Smooth muscle cell of the coronary artery (primary cell): ENCODE measurements around the gene ECI1. TPM values are rescaled to one million over a fixed set of nuclear protein-coding genes. Genes with fewer than 3 reads are reported as not detected.

ENCODE experiments used
- total RNA-seq: library from RNA; depleted of rRNA; stranded (reverse); fragments of >200 nt; gene quantifications from 2 replicates; pipeline ENCODE4 v1.2.3, GENCODE V29; 2014; ENCODE audit warnings: low replicate concordance

ECI1 gene, protein sequence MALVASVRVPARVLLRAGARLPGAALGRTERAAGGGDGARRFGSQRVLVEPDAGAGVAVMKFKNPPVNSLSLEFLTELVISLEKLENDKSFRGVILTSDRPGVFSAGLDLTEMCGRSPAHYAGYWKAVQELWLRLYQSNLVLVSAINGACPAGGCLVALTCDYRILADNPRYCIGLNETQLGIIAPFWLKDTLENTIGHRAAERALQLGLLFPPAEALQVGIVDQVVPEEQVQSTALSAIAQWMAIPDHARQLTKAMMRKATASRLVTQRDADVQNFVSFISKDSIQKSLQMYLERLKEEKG
- total RNA-seq: 15.2 and 32.6 TPM in 2 replicates

DNA sequence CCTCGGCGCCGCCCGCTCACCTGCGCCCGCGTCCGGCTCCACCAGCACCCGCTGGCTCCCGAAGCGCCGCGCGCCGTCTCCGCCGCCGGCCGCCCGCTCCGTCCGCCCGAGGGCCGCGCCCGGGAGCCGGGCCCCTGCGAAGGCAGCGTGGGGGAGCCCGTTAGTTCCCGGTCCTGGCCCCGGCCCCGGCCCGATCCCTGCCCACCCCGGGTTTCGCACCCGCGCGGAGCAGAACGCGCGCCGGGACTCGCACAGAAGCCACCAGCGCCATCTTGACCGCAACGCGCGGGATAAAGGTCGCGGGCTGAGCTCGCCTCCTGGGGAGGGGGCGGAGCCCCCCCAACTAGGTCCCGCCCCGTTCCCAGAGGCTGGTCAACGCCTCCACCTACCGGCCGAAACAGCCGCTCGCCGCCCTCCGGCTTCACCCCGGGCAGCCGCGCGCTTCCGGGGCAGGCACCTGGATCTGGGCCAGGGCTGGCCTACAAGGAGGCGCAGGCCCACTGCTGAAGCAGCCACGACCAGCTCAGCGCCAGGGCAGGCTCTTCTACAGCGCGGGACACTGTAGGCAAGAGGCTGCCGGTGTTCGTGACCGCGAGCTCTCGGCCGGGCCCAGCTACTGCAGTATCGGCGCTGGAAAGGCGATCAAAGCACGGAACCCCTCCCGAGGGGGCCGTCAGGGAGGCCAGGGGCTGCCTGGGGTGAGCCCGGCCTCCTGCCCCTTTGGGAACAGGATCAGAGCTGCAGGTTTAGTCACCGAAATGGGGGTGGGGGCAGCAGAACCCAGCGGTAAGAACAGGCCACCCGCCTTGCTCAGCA, at the start of gene ECI1:
ECI1 (minus strand) TSS at position 292 of the 816 bp plus-strand sequence; CDS start at position 271, 21 bp downstream.

DNA sequence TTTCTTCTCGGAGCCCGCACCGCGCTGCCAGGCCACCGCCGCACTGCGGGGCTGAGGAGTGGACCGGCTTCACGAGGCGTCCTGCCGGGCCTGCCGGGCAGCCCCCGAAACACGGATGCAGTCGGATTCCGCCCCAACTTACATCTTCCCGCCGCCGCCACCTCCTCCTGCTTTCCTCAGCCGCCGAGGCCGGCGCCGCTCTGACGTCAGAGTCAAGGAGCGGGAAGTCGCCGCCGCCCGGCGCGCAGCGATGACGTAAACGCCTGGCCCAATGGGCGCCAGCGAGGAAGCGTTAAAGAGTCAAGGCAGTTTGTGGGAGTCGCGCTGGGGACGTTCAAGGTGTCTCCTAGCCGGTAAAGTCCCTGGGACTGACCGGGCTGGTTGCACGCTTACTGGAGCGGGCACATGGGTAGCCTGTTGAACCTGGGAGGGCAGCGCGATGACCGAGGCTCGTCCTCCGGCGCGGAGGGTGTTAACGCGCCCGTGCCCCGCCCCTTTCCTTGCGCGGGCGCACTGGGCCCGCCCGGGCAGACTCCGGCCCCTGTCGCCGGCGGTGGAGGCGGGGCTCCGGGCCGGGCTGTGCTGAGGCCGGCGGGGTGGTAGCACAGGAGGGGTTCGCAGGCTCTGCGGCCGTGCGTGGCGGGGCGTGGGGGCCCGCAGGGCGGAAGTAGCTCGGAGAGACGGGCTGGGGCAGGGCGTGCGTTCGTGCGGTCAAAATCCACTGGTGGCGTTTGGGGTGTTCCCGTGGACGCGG, 16.7 kb upstream of the ECI1 start, which contains the start of gene RNPS1:
RNPS1 (minus strand) TSS at position 214 of the 754 bp plus-strand sequence. CDS start 3,483 bp downstream, outside the sequence.

DNA sequence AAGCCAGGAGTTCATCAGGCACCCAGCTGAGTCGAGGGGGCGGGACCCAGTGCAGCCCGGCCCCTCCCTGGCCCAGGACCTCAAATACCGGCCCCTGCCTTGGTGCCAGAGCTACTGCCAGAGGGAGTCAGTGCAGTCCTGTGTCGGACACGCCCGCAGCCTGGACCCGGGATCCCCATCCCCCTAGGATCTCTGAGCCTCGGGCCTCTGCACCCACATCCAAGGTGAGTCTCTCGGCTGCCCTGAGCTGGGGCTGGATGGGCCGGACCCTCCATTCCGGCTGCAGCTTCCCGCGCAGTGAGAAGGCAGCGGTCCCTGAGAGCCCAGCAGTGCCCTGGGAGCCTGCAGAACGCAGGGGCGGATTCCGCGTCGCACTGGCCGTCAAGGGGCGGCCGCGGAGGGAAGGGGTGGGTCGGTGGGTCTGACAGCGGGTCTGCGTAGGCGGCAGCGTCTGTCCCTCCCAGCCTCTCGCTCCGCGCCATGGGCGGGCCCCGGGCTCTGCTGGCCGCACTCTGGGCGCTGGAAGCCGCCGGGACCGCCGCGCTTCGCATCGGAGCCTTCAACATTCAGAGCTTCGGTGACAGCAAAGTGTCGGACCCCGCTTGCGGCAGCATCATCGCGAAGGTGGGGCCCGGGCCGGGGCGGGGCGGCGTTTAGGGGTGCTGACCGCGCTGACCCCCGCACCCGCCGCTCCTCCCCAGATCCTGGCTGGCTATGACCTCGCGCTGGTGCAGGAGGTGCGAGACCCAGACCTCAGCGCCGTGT, 14.9 kb downstream of the ECI1 start, which contains the start of gene DNASE1L2:
DNASE1L2 (plus strand) TSS at position 108 of the 765 bp plus-strand sequence; CDS start at position 481, 373 bp downstream.

DNA sequence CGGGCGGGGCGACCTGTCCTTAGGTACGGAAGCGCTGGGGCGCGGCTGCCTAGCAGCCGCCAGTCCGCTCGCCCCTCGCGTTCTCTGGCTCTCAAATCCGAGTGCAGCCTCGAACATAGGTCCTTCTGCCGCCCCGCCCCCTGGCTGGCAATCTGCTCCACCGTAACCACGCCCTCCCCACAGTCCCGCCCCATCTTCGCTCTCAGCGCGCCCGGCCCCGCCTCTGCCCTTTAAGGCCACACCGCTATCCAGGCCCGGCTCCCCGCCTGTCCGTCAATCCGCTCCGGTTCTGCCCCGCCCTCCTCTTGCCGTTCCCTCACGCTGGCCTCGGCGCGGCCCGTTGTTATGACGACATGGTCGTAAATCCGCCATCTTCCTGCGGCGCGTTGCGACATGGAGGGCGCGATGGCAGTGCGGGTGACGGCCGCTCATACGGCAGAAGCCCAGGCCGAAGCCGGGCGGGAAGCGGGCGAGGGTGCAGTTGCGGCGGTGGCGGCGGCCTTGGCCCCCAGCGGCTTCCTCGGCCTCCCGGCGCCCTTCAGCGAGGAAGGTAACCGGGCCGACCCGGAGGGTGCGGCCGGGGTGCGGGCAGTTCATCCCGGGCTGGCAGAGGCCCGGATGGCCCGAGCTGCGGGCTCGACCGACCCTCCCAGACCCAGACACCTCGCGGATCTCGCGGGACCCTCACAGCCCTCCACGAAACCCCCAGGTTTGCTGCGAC, 28.0 kb downstream of the ECI1 start, which contains the start of gene E4F1:
E4F1 (plus strand) TSS at position 371 of the 721 bp plus-strand sequence; CDS start at position 394, 23 bp downstream.

DNA sequence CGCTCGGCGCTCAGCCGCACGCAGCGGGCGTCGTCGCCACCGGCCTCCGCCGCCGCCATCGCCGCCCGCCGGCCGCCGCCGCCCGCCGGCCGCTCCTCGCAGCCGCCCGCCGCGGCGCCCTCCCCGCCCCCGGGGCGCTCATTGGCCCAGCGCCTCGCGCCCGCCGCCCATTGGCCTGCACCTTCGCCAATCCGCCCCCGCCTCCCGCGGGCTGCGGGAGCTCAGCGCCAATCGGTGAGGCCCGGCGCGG, 36.7 kb downstream of the ECI1 start, which contains the start of gene PGP:
PGP (minus strand) TSS at position 122 of the 250 bp plus-strand sequence; CDS start at position 59, 63 bp downstream.

DNA sequence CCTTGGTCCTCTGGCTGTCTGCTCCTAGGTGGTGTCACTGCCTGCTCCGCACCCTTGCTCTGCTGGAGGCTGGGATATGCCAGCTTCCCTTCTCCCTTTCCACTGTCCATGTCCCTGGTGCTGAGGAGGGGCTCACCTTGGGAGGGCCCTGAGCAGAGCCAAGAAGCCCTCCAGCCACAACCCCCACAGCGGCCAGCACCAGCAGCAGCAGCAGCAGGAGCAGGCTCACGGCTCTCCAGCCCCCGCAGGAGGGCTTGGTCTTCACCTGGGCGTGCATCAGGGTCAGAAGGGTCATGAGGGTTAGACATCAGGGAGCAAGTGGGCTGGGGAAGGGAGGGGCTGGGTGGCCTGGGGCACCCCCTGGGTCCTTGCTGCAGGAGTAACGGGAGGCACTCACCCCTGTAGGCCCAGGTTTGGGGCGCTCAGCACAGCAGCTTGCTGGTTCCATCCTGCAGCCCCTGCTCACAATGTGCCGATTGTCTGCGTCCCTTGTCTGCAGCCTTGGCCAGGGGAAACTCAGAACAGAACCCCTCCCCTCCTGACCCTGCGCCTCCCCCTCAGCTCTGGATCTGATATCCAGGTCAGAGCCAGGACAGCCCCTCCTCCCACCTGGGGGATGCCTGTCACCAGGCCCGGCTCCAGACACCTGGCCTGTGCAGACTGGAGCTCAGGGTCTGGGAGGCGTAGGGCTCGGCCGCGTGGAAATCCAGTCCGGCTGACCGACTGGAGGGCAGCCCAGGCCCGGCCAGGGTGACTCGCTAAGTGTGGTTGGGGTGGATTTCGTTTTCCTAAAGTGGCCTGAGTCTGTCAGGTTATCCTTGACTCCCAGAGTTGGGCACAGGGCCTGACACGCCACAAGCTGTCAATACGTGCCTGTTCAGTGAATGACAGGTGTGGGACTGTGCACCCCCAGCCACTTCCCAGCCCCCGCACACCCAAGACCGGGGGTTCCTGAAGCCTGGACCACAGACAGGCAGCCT, 40.7 kb downstream of the ECI1 start, which contains the start of gene BRICD5:
BRICD5 (minus strand) TSS at position 478 of the 980 bp plus-strand sequence; CDS start at position 448, 30 bp downstream.

DNA sequence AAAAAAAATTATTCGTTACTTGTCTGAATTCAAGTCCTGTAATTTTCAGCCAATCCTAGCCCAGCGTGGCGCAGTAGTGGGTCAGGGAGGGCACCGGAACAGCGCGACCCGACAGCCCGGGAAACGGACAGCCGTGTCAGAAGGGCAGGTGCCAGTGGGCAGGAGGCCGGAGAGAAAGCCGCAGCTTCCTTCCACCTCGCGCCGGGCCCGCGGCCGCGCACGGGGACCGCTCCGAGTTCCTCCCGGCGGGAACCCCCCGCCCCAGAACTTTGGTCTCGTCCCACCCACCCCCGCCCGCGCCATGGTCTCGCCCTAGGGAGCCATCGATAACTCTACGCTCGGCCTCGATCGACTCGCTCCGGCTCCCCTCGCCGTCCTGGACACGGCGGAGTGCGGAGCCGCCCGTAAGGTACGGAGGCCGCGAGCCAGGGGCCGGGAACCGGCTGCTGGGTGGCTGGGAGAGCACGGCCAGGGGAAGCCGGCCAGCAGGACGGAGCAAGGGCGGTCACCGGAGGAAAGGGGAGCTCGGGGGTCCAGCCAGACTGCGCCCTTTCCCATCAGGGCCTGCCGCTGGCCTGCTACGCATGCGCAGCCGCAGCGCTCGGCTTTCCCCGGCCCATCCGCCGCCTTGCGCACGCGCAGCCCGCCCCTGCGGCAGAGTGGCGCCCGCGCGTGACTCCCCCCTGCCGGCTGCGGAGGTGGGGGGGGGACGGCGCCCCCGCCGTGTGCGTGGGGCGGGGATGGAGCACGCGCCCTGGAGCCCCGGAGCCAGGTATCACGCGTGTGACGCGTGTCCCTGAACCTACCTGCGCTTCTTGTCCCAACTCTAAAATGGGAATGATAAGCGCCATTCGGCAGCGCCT, 46.1 kb downstream of the ECI1 start, which contains the start of gene MLST8:
MLST8 (plus strand) TSS at position 351 of the 863 bp plus-strand sequence. CDS start 632 bp downstream, outside the sequence.

DNA sequence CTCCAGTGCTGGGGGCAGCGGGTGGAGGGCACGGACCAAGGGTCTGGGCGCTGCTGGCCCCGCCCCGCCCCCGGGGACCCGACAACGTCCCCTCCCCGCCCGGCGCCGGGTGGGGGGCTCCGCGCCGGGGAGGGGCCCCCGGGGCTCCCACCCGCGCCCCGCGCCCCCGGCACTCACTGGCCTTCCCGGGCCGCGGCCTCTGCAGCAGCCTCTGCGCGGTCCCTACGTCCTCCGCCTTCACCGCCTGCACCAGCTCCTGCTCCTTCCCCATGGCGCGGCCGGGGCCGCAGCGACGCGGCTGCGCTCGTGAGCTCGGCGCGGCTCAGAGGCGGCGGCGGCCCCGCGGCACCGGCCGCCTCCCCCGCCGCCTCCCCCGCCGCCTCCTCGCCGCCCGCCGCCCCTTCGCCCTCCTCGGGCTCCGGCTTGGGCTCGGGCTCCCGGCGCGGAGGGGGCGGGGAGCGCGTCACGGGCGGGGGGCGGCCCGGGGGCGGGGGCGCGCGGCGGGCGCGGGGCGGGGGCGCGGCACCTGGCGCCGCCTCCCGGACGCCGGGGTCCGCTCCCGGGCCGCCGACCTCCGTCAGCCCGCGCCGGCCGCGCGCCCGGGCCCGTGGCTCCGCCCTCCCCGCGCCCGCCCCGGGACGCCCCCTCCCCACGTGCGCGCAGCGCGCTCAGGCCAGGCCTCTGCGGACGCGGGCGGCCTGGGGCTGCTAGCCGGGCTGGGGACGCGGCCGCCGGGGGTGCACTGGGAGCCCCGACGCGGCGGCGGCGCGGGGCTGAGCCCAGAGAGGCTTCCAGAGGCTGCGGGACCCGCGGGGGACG, 55.0 kb downstream of the ECI1 start, which contains the start of gene CASKIN1:
CASKIN1 (minus strand) TSS at position 444 of the 819 bp plus-strand sequence; CDS start at position 271, 173 bp downstream.

Other genes starting within 250 kb of the ECI1 start
- gene ZNF598, start 241.8 kb downstream of the ECI1 start, total RNA-seq: 9.9 and 12.0 TPM in 2 replicates
- gene NPW, start 231.8 kb downstream of the ECI1 start, total RNA-seq: 0.23 and 0.60 TPM in 2 replicates
- gene NHERF2, start 224.7 kb downstream of the ECI1 start, total RNA-seq: 8.2 and 48.6 TPM in 2 replicates
- 33.1 and 36.3 TPM in 2 replicates for gene NTHL1, start 203.8 kb downstream of the ECI1 start, total RNA-seq
- 29.4 and 80.4 TPM in 2 replicates for gene TSC2, start 203.6 kb downstream of the ECI1 start, total RNA-seq
- 63.7 and 174 TPM in 2 replicates for gene PKD1, start 115.7 kb downstream of the ECI1 start, total RNA-seq
- gene RAB26, start 103.0 kb downstream of the ECI1 start, total RNA-seq: 1.3 and 1.5 TPM in 2 replicates
- 37.0 and 49.5 TPM in 2 replicates for gene TRAF7, start 95.8 kb downstream of the ECI1 start, total RNA-seq
- gene CASKIN1, start 55.0 kb downstream of the ECI1 start, total RNA-seq: 0.08 and 0.47 TPM in 2 replicates
- gene MLST8, start 46.1 kb downstream of the ECI1 start, total RNA-seq: 16.5 and 19.7 TPM in 2 replicates
- gene BRICD5, start 40.7 kb downstream of the ECI1 start, total RNA-seq: 2.9 and 4.0 TPM in 2 replicates
- 5.3 and 9.5 TPM in 2 replicates for gene PGP, start 36.7 kb downstream of the ECI1 start, total RNA-seq
- 26.2 and 33.9 TPM in 2 replicates for gene E4F1, start 28.0 kb downstream of the ECI1 start, total RNA-seq
- gene DNASE1L2, start 15.1 kb downstream of the ECI1 start, total RNA-seq: 0.38 and 1.1 TPM in 2 replicates
- 19.3 and 47.3 TPM in 2 replicates for gene RNPS1, start 16.5 kb upstream of the ECI1 start, total RNA-seq
- gene ABCA3, start 89.1 kb upstream of the ECI1 start, total RNA-seq: 1.2 and 1.7 TPM in 2 replicates
- 3.9 and 9.0 TPM in 2 replicates for gene CCNF, start 177.9 kb upstream of the ECI1 start, total RNA-seq
- under 0.01 and 2.9 TPM in 2 replicates for gene TEDC2, start 208.5 kb upstream of the ECI1 start, total RNA-seq
- gene NTN3, start 219.7 kb upstream of the ECI1 start, total RNA-seq: 0.23 and 0.47 TPM in 2 replicates
- 12.9 and 17.7 TPM in 2 replicates for gene TBC1D24, start 223.5 kb upstream of the ECI1 start, total RNA-seq